Pancreas (tissue), 10 donors: ENCODE results near the gene EFNA2. TPM values are rescaled to one million over a fixed set of nuclear protein-coding genes. Genes with fewer than 3 reads are reported as not detected.

Experiments
- ATAC-seq, 4 donors: fragments of 200-7000 bp; cut with Tn5 transposase; one replicate each; pipeline versions ENCODE4 v1.8.0 to v1.9.1; 2020; ENCODE audit warnings: mild to moderate bottlenecking in 4 of 4, moderate library complexity in 4 of 4
- DNase-seq, 6 donors: peaks; one replicate each; pipeline ENCODE4 v3.0.0-alpha.2; 2020
- FAIRE-seq: peaks from 2 replicates; lab custom pipeline; 2012; peaks lifted over from hg19 to GRCh38; lab: Jason Lieb, UNC
- H3K27ac ChIP-seq, 4 donors: fragments of 200-600 bp; sonication (generic); 1 replicate in 3 of 4; 2 replicates in 1 of 4; pipeline versions ENCODE4 v1.5.0 to v1.8.0; 2020
- H3K27me3 ChIP-seq, 4 donors: fragments of 200-600 bp; one replicate each; pipeline ENCODE4 v1.8.0; 2021
- H3K36me3 ChIP-seq, 3 donors: fragments of 200-600 bp; sonication (generic) in 1 of 3; one replicate each; pipeline versions ENCODE4 v1.5.0 to v1.8.0; 2020 to 2021
- H3K4me1 ChIP-seq, 3 donors: fragments of 200-600 bp; one replicate each; pipeline ENCODE4 v1.8.0; 2021
- H3K4me3 ChIP-seq, 4 donors: fragments of 200-600 bp; sonication (generic) in 2 of 4; one replicate each; pipeline versions ENCODE4 v1.5.0 to v1.8.0; 2020 to 2021
- H3K9me3 ChIP-seq, 4 donors: fragments of 200-600 bp; one replicate each; pipeline ENCODE4 v1.8.0; 2021
- CTCF ChIP-seq, 4 donors: fragments of 200-600 bp; sonication (generic) in 3 of 4; IDR thresholded peaks; one replicate each; pipeline versions ENCODE4 v1.5.0 to v1.8.0; 2021; ENCODE audit warnings: antibody characterized with exemption in 4 of 4
- WGBS, 2 donors: extraction: QIAGEN DNeasy Blood & Tissue Kit; methylation state at CpG; one replicate each; pipeline ENCODE4 v1.1.7; 2013; 5-methylcytosine and 5-hydroxymethylcytosine counted together
- intact Hi-C, 3 donors: fragments of 100-400 bp; cut with DNase I; formaldehyde crosslinking; loops; one replicate each; pipeline versions ENCODE4 v1.11.1 to v1.14.2; 2022
- polyA plus RNA-seq, 2 donors: library from polyadenylated mRNA; stranded (reverse); fragments of 200-250 nt; gene quantifications; one replicate each; pipeline ENCODE4 v1.2.3, GENCODE V29; 2013
- total RNA-seq, 6 donors: library from RNA; stranded (reverse); fragmentation: NEBNext Ultra II Directional in 4 of 6; extraction: Animal tissue kit (Norgen Biotek cat#: 25700) in 4 of 6; gene quantifications; one replicate each; pipeline versions ENCODE4 v1.2.1 to v1.2.4, GENCODE V29; 2021 to 2023
- donor health status: healthy with polysubstance abuse.
- donor health status: DM: no; HTN: no; CAD: no; lungs with moderate emphysema.
- donor health status: DM: no; HTN: no; CAD: no.
- donor health status: control.
- donor health status: control.
- donor health status: Bipolar disorder and iron deficiency.
- donor health status: DM: yes; HTN: yes; CAD: no.
- donor health status: DM: no; HTN: no; CAD: no.
- donor health status: DM: no; HTN: no; CAD: no.
- donor health status: DM: yes; HTN: yes; CAD: no.

The EFNA2 gene
- total and polyA plus RNA-seq, 8 donors = 0.22 to 0.94 TPM; not detected in 6

GRCh38 chr19:1255186-1256161 lies 30.2 kb upstream of the EFNA2 start:
- Histone ChIP-seq H3K27me3 (no peaks in the 10 kb centered on the region), H3K4me1 (peaks cover 9 to 62% (median 27%) of the 10 kb centered on the region in 3 donors), H3K36me3 (peaks cover 8 to 40% (median 34%) of the 10 kb centered on the region in 3 donors), H3K9me3 (no peaks in the 10 kb centered on the region), H3K27ac (peak overlapping the region; percentile 97 to 99 (median 98)), H3K4me3 (no peak overlapping the region)
- FAIRE-seq (no peak), DNase-seq (peak in 2 of 6 donors; percentile 37 to 46), ATAC-seq (no peak)
- WGBS, 2 donors = 83 to 85% methylated on average over 45 to 52 of the region's 52 CpGs
- TF ChIP-seq CTCF (IDR thresholded peaks at IDR 0.05) = no peak
- intact Hi-C loops = no loop called here

- TF ChIP-seq CTCF (IDR thresholded peaks at IDR 0.05) = no peak
- 88 to 89% methylated on average over 46 of the region's 46 CpGs for WGBS, 2 donors
- peak in 1 of 6 donors; percentile 30 for DNase-seq
- Histone ChIP-seq H3K9me3 (no peaks in the 10 kb centered on the region), H3K27ac (peak overlapping the region in 2 of 4 donors; percentile 5 to 8), H3K27me3 (no peaks in the 10 kb centered on the region), H3K4me1 (peaks cover 12 to 69% (median 30%) of the 10 kb centered on the region in 3 donors), H3K36me3 (peaks cover 8 to 40% (median 34%) of the 10 kb centered on the region in 3 donors), H3K4me3 (no peak overlapping the region)
- FAIRE-seq = no peak
- intact Hi-C loops = no loop called here
- no peak for ATAC-seq
Observed at GRCh38 chr19:1256646-1257474, 28.8 kb upstream of the EFNA2 start.

GRCh38 chr19:1257475-1258162 lies 28.1 kb upstream of the EFNA2 start:
- no peaks in the 10 kb centered on the region for H3K9me3 ChIP-seq
- 71 to 73% methylated on average over 22 to 23 of the region's 23 CpGs for WGBS, 2 donors
- DNase-seq (no peak), ATAC-seq (no peak), FAIRE-seq (no peak)
- H3K27ac ChIP-seq = peak overlapping the region in 3 of 4 donors; percentile 30 to 96 (median 38)
- no peak for TF ChIP-seq CTCF (IDR thresholded peaks at IDR 0.05)
- no peaks in the 10 kb centered on the region for H3K27me3 ChIP-seq
- no peak overlapping the region for H3K4me3 ChIP-seq
- peaks cover 8 to 40% (median 34%) of the 10 kb centered on the region in 3 donors for H3K36me3 ChIP-seq
- peaks cover 18 to 76% (median 38%) of the 10 kb centered on the region in 3 donors for H3K4me1 ChIP-seq
- intact Hi-C loops = no loop called here

GRCh38 chr19:1258163-1258492 lies 27.5 kb upstream of the EFNA2 start:
- DNase-seq (no peak), ATAC-seq (no peak), FAIRE-seq (no peak)
- intact Hi-C loops = no loop called here
- no peaks in the 10 kb centered on the region for H3K9me3 ChIP-seq
- peak overlapping the region in 3 of 4 donors; percentile 30 to 96 (median 38) for H3K27ac ChIP-seq
- H3K4me1 ChIP-seq = peaks cover 22 to 81% (median 41%) of the 10 kb centered on the region in 3 donors
- no peak for TF ChIP-seq CTCF (IDR thresholded peaks at IDR 0.05)
- H3K4me3 ChIP-seq = no peak overlapping the region
- 77 to 89% methylated on average over 8 of the region's 8 CpGs for WGBS, 2 donors
- H3K27me3 ChIP-seq = no peaks in the 10 kb centered on the region
- H3K36me3 ChIP-seq = peaks cover 8 to 40% (median 34%) of the 10 kb centered on the region in 3 donors
